SK-N-MC (cell line): Measurements from ENCODE around the gene SH2D1A.

ENCODE experiments used
- FOXP2 ChIP-seq: optimal IDR thresholded peaks from 2 replicates; pipeline ENCODE3; 2011; ENCODE audit warnings: mild to moderate bottlenecking, moderate library complexity; ENCODE audit not compliant: insufficient read depth; ENCODE audit errors: extremely low read length, control extremely low read depth
- POLR2AphosphoS5 ChIP-seq: IDR thresholded peaks from 2 replicates; pipeline ENCODE4 v1.6.1; 2012; ENCODE audit warnings: mild to moderate bottlenecking, low read depth, low read length, borderline replicate concordance

DNA sequence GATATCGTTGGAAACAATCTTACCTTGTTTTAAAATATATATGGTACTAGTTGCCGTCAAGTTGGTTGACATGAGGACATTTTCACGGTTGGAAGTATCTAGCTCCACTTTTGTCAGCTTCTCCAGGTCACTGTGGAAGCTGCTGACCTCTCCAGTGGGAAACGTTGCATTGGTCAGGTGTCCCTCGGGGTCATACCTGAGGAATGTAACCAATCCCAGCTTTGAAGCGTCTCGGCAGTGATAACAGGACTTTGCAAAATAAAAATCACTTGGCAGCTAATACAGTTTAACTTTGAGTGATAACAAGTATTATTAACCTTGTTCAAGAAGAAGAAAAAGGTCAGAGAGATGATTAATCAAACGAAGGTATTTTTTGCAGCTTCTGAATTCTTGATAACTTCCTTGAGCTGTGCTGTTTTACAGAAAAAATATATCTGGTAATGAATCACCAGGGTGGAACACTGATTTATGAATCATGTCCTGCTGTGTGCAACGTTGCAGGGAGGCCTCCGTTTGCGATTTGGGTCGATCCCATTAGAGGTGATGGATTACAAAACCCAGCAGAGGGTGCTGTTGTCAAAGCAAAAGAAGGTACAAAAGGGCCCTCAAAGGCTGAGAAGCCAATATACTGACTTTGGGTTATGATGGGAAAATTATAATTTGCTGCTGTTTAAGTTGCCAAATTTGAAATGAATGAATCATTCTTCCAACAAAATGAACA, 60.1 kb downstream of the SH2D1A start:
- TF ChIP-seq POLR2AphosphoS5 (no peak), FOXP2 (no peak)
